GM18505 (cell line): ENCODE results near the gene SPATA2.

Source experiments
- ATAC-seq: cut with Tn5 transposase; IDR thresholded peaks from one replicate; pipeline ENCODE4 v1.9.1; 2021; ENCODE audit not compliant: unreplicated experiment
- POLR2A ChIP-seq: IDR thresholded peaks from 4 replicates; pipeline ENCODE4 v1.6.1; 2011; ENCODE audit warnings: borderline replicate concordance; ENCODE audit not compliant: insufficient read depth, insufficient read length; ENCODE audit errors: extremely low read depth

Gene SPATA2

DNA sequence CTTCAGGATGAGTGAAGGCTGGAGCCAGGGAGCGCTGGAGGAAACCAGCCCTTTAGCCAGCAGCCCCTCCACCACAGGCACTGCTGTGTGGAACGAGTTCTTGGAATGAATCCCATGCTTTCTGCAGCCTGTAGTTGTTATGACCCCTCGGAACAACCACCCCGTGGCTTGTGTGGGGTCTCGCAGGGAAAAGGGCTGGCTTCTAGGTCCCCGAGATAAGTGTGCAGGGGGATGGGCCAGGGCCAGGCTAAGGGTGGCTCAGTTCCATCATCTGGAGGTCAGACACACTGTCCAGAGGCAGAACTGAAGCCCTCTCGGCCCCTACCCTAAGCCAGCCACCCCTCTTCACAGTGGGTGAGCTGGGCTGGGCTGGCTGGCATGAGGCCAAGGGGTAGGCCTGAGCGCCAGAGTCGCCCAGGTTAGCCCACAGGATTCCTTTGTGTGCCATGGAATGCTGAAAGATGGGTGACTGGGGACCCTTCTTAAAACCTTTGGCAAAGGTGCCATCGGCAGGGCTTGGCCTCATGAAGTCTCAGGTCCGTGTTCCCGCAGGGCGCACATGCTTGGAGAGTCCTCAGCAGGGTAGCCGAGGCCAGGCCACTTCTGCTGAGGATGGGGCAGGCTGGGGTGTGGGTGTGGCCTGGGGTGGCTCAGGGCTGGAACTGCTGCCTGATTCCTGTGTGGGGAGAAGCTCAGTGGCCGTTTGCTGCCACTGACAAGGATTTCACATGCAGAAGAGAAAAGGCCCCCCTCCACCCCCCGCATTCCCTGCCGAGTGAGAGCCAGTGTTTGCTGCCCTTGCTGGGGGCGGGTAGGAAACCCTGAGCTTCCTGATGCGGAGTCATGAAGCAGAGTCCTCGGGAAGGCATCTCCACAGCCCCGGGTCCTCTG is 24.6 kb downstream of the SPATA2 start:
- no peak for ATAC-seq
- no peak for TF ChIP-seq POLR2A

DNA sequence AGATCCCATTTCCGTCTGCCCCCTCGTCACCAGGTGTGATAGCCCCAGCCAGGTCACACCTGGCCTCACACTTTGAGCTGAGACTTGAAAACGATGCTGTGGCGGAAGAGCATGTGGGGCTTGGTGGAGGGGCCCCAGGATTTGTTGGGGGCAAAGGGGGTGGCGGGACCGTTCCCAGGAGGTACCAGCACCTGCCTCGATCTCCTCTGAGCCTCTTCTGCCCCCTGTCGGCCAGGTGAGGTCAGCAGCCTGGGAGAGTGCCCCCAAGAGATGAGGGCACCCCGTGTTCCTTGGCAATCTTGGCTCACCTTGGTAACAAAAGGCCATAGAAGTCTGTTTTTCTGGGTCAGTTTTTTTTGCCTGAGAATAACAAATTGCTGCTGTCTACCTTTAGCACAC is 25.4 kb downstream of the SPATA2 start:
- ATAC-seq: no peak
- no peak for TF ChIP-seq POLR2A

DNA sequence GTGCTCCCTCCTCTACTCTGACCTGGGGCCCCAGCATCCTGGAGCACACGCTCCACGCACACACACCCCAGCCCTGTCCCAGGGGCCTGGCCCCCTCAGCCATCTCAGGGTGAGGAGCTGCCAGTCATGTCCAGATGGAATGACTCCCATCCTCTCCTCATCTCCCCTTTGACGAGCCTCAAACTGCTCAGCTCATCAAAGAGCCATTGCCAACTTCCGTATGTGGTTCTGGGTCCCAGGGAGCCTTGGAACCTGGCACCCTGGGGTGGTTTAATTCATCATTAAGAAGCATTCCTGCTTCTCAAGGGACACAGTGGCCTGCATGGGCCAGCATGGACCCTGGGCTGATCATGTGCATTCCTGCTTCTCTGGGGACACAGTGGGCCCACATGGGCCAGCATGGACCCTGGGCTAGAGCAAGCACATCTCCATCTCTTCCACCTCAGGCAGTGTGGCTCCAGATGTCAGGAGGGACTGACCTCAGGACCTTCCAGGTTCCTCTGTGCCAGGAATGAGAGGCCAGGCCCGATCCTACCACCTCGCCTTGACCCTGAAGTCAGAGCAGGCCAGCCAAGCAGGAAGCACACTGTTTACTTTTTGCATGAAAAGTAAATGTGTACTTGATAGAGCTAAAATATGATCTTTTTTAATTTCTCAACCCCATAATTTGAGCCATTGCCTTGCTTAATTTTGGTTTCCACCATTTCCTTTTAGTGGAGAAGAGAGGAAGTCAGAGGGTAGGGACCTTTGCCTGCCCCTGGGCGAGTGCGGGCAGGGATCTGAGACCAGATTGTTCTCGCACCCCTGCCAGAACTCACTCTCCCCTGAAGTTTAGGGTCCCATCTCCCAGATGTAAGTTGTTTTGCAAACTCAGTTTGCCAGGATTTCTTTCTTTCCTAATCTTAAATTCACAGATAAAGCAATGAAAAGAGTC is 26.1 kb downstream of the SPATA2 start:
- no peak for TF ChIP-seq POLR2A
- ATAC-seq: no peak

DNA sequence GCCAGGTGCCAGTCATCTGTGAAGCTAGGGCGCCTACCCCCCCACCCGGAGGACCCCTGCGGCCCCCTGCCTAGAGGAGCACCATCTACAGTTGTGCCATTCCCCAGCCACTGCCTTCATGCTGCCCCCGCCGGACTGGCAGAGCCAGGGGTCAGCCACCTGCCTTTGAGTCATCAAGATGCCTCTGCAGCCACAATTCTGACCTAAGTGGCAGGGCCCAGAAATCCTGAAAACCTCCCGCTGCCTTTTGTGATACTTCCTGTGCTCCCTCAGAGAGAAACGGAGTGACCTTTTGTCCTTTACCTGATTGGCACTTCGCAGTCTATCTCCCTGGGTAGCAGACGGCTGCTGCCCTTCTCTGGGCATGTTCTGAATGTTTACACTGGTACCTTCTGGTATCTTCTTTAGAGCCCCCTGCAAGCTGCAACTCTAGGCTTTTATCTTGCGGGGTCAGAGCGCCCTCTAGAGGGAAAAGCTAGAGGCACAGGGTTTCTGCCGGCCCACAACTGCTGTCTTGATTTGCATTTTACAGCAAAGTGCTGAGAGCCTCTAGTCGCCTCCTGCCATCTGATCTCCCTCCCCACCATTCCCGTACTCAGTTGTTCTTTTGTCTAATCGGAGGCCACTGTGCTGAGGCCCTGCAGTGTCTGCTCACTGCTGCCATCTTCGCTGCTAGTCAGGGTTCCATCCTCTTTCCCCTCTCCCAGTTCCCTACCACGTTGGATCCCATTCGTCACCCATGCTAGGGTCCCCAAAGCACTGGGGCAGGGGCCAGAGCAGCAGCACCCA is 26.9 kb downstream of the SPATA2 start:
- TF ChIP-seq POLR2A: no peak
- ATAC-seq: no peak

DNA sequence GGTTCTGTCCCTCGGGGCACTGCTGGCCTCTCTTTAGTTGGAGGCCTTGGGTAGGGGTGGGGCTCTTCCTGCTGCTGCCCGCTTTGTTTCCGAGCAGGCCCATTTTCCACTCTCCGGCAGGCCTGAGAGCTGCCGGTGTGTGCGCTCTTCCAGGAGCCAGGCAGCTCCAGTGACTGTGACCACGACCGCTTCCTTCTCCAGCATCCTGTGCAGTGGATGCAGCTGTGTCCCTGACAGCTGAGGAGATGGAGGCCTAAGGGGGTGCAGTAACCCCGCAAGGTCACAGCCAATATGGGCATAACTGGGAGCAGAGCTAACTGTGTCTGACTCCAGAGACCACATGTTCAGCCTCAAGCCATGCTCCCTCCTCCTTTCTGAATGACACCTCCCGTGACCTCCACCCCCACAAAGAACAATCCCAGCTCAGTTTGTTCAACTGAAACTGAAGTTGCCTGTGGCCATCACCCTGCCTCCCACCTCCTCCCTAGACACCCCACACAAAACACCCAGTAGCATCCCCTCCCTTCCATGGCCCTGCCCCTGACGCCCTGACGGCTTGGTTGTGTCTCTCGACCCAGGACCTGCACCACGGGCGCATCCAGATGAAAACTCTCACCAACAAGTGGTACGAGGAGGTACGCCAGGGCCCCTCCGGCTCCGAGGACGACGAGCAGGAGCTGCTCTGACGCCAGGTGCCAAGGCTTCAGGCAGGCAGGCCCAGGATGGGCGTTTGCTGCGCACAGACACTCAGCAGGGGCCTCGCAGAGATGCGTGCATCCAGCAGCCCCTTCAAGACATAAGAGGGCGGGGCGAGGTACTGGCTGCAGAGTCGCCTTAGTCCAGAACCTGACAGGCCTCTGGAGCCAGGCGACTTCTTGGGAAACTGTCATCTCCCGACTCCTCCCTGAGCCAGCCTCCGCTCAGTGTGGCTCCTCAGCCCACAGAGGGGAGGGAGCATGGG is 27.8 kb downstream of the SPATA2 start:
- no peak for TF ChIP-seq POLR2A
- no peak for ATAC-seq

DNA sequence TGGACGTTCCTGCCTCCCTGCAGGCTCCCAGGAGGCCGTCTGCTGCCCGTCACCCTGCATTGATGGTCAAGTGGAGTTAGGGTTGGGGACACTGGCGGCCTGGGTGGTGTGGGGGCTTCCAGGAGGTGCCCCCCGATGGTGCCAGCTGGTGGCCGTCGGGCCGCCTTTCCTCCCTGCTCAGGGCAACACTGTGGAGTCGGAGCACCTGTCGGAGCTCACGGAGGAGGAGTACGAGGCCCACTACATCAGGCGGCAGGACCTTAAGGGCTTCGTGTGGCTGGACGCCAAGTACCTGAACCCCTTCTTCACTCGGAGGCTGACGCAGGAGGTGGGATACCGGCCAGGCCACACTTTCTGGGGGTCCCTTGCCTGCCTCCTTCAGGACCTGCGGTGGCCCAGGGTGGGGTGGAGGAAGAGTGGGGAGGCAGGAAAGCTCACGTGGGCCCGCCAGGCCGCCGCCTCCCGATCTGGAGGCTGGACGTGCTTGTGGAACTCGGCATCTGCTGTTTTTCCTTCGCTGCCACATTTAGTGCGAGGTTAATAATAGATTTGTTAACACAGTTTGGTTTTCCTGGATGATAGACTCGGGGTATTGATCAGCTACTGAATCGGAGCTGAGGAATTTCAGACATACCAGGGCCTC is 28.6 kb downstream of the SPATA2 start:
- ATAC-seq: no peak
- no peak for TF ChIP-seq POLR2A

DNA sequence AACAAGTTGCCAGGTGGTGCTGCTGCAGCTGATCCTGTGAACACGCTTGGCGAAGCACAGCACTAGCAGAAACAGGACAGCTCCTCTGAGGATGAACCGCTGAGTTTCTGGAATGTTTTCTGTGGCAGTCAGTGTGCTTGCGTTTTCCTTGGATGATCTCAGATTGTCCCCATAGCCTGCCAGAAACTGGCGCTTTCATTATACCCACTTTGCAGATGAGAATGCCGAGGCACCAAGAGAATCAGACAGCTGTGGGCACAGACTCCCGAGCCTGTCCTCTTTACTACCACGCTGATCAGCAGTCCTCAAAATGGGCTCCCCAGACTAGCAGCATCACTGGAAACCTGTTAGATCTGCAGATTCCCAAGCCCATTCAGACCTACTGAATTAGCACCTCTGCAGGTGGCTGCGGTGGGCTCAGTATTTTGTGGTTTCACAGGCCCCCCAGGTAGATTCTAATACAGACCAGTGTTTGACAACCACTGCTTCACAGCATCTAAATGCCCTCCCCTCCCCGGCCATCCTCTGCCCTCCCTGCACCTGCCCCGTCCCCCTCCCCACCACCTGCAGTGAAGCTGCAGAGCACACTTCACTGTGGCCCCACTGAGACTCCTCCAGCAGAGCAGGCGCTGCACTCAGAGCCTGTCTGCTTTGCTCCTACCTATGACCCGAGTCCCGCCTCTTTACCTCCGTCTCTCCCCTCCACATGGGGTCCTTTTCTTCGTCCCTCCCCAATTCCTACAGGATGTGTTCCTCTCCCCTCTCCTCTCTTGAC is 29.6 kb downstream of the SPATA2 start:
- no peak for ATAC-seq
- no peak for TF ChIP-seq POLR2A

DNA sequence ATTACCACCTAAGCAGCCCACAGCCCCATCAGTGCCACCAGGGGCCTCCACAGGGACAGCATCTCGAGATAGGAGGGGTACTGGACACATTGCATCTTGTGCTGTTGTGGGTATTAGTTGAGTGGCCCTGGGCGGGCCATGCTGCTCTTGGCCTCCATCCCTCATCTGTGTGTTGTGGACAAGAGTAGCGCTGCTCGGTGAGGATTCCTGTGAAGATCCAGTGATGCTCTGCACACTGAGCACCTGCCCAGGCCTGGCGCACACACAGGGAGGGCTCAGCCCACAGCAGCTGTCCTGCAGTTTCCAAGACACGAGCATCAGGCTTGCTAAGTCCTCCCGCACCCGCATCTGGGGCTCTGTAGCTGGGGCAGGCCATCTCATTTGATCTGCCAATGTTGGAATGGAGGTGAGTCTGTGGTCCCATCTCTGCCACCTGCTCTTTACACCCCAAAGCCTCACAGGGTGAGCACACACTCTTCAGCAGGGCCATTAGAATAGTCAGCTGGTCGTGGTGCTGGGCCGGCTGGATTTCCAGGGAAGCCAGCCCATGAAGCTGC is 32.0 kb downstream of the SPATA2 start:
- ATAC-seq: no peak
- TF ChIP-seq POLR2A: no peak

DNA sequence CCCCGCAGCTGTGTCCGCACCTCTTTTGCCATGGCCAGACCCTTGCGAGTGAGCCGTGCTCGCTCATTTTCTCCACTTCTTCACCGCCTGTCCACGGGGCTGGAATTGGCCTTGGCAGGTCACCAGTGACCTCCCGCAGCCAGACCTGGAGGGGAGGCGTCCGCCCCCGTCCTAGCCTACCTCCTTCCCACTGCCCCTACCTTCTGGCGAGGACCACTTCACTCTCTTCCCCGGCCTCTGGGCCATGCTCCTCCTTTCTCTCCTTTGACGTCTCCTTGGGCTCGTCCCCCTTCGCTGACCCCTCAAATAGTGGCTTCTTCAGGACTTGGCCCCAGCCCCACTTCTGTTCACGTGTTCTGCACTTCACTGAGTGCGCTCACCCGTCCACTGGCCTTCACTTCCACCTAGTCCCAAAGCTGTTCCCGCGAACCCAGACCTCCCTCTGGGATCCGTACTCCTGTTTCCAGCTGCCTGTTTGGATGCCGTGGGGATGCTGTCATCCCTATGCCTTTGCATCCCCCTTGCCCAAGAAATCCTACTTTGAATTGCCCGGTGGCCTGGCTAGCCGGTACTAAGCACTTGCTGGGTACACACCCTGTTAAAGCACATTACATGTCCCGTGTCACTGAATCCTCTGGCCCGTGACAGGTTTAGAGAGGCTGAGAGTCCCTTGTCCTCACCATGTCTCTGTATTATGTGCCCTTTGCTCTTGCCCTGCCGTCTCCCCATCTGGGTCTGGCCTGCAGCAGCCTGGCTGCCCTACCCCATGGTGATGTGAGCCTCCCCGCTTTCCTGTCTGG is 33.0 kb downstream of the SPATA2 start:
- no peak for ATAC-seq
- TF ChIP-seq POLR2A: no peak

DNA sequence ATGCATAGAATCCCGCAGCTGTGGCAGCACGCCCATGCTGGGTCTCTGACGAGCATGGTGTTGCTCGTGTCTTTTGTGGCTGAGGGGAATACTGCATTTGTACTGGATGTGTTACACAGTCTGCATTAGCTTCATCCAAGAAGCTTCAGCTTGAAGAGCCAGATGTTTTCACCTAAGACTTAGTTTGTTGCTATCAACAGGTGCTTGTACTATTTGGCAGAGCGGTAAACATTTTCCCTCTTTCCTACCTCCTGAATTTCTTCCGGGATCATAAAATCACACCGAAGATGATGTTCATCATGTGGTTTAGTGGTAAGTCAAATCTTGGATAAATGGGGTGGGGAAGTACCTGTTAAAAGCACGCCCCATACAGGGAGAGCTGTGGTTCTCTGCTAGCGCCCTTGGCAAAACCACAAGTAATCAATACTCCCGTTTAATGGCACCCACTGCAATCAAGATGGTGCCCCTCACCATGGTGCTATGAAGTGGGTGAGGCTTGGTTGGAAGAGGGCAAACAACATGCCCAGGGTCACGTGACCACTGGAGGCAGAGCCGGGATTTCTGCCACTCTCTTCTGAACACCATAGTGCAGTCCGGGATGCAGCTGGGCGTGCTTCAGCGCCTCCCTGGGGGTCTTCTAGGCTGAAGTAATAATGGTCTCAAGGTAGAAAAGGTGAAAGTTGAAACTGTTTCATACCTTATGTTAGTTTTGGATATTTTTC is 34.4 kb downstream of the SPATA2 start:
- ATAC-seq: no peak
- no peak for TF ChIP-seq POLR2A

DNA sequence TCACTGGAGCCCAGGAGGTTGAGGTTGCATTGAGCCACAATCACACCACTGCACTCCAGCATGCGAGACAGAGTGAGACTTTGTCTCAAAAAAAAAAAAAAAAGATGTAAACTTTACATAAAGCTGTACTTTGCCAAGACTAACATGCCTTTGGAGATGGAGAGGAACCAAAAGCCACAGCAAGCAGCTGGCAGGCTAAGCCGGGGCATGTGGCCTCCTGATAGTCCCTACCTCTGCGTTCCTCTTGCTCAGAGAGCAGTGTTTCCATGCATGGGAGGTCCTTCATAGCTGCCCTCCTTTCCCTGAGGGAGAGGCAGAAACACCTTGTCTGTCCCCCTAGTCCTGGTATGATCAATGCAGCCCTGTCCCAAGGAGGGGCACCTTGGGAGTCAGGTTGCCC is 35.2 kb downstream of the SPATA2 start:
- ATAC-seq: no peak
- TF ChIP-seq POLR2A: no peak
